ES-I3 (cell line): Measurements from ENCODE around the gene CDK2.
"Not testable (repeated sequence)": the region's sequence is repeated elsewhere in the genome, so short reads cannot be mapped to it uniquely, and the experiment has no call there.

Experiments
- H3K36me3 ChIP-seq: 2 replicates; pipeline ENCODE4 v1.6.1; 2013; ENCODE audit warnings: mild to moderate bottlenecking, low read length, control low read depth, moderate library complexity; ENCODE audit not compliant: insufficient read depth
- H3K4me1 ChIP-seq: 2 replicates; pipeline ENCODE4 v1.6.1; 2013; ENCODE audit warnings: mild to moderate bottlenecking, control low read depth, low read length; ENCODE audit not compliant: insufficient read depth
- H3K9ac ChIP-seq: 2 replicates; pipeline ENCODE4 v1.6.1; 2013; ENCODE audit warnings: low read depth, mild to moderate bottlenecking, low read length, moderate library complexity
- H3K9me3 ChIP-seq: 2 replicates; pipeline ENCODE4 v1.6.1; 2013; ENCODE audit warnings: mild to moderate bottlenecking, low read length, moderate library complexity; ENCODE audit not compliant: control insufficient read depth, insufficient read depth

The CDK2 gene

GRCh38 chr12:55966408-55967281, at the start of gene CDK2:
Gene CDK2, plus strand, starts transcription at chr12:55966830. Its CDS starts 179 bp downstream, at chr12:55967009.
- no peaks in the 10 kb centered on the region for H3K36me3 ChIP-seq
- H3K4me1 ChIP-seq = no peaks in the 10 kb centered on the region
- H3K9ac ChIP-seq = peak within 1 kb of the TSS; percentile 97

GRCh38 chr12:55919032-55919431, 47.6 kb upstream of the CDK2 start:
- not testable (repeated sequence) for H3K9me3 ChIP-seq, H3K36me3 ChIP-seq, H3K9ac ChIP-seq, H3K4me1 ChIP-seq

More at GRCh38 chr12:55966408-55967281, at the start of gene CDK2:
- H3K9me3 ChIP-seq = no peaks in the 10 kb centered on the region

GRCh38 chr12:55922126-55922525, 44.5 kb upstream of the CDK2 start:
- H3K9ac ChIP-seq = no peak overlapping the region
- H3K4me1 ChIP-seq = peaks cover 10% of the 10 kb centered on the region; the same call in 1 of the 2 replicates
- H3K9me3 ChIP-seq = no peaks in the 10 kb centered on the region
- H3K36me3 ChIP-seq = peaks cover 2% of the 10 kb centered on the region; the same call in 1 of the 2 replicates

- H3K36me3 ChIP-seq, H3K9ac ChIP-seq, H3K9me3 ChIP-seq: not testable (repeated sequence)
- peaks cover 10% of the 10 kb centered on the region; the same call in 1 of the 2 replicates for H3K4me1 ChIP-seq
Observed at GRCh38 chr12:55923648-55924047, 43.0 kb upstream of the CDK2 start.

- Histone ChIP-seq H3K9ac (no peak overlapping the region; the same call in 1 of the 2 replicates), H3K4me1 (peaks cover 23% of the 10 kb centered on the region), H3K36me3 (peaks cover 2% of the 10 kb centered on the region; the same call in 1 of the 2 replicates)
Observed at GRCh38 chr12:55925371-55925770, 41.3 kb upstream of the CDK2 start.

GRCh38 chr12:55925870-55926737, 40.5 kb upstream of the CDK2 start:
- Histone ChIP-seq H3K9me3 (no peaks in the 10 kb centered on the region), H3K4me1 (peaks cover 30% of the 10 kb centered on the region), H3K36me3 (peaks cover 2% of the 10 kb centered on the region; the same call in 1 of the 2 replicates), H3K9ac (peak overlapping the region; percentile 99)

More at GRCh38 chr12:55925371-55925770, 41.3 kb upstream of the CDK2 start:
- H3K9me3 ChIP-seq = no peaks in the 10 kb centered on the region

GRCh38 chr12:55926738-55927587, 39.7 kb upstream of the CDK2 start:
- Histone ChIP-seq H3K9ac (peak overlapping the region; percentile 99), H3K4me1 (peaks cover 32% of the 10 kb centered on the region), H3K9me3 (no peaks in the 10 kb centered on the region), H3K36me3 (peaks cover 2% of the 10 kb centered on the region; the same call in 1 of the 2 replicates)

- Histone ChIP-seq H3K36me3 (no peaks in the 10 kb centered on the region), H3K4me1 (peaks cover 37% of the 10 kb centered on the region), H3K9me3 (no peaks in the 10 kb centered on the region), H3K9ac (peak within 1 kb of the TSS; percentile 99)
Observed at GRCh38 chr12:55927588-55928502, 38.8 kb upstream of the CDK2 start, which contains the start of gene PYM1. Gene PYM1, minus strand, starts transcription at chr12:55927894. Its CDS starts 133 bp downstream, at chr12:55927761.

GRCh38 chr12:55929306-55929791, 37.3 kb upstream of the CDK2 start:
- Histone ChIP-seq H3K4me1 (peaks cover 47% of the 10 kb centered on the region), H3K9ac (no peak overlapping the region; the same call in 1 of the 2 replicates), H3K9me3 (no peaks in the 10 kb centered on the region), H3K36me3 (no peaks in the 10 kb centered on the region)

GRCh38 chr12:55930771-55931316, 35.8 kb upstream of the CDK2 start, which contains the start of gene DGKA:
Gene DGKA, plus strand, starts transcription at chr12:55931162. Its CDS starts 5,342 bp downstream, at chr12:55936504.
- H3K36me3 ChIP-seq = no peaks in the 10 kb centered on the region
- H3K9ac ChIP-seq = peak within 1 kb of the TSS; percentile 74
- no peaks in the 10 kb centered on the region for H3K9me3 ChIP-seq
- peaks cover 39% of the 10 kb centered on the region for H3K4me1 ChIP-seq

- no peaks in the 10 kb centered on the region for H3K9me3 ChIP-seq
- peaks cover 37% of the 10 kb centered on the region for H3K4me1 ChIP-seq
- no peaks in the 10 kb centered on the region for H3K36me3 ChIP-seq
- H3K9ac ChIP-seq = peak overlapping the region; percentile 48
Observed at GRCh38 chr12:55931317-55931779, 35.3 kb upstream of the CDK2 start.

- peak overlapping the region; percentile 74 for H3K9ac ChIP-seq
- peaks cover 37% of the 10 kb centered on the region for H3K4me1 ChIP-seq
- no peaks in the 10 kb centered on the region for H3K9me3 ChIP-seq
- no peaks in the 10 kb centered on the region for H3K36me3 ChIP-seq
Observed at GRCh38 chr12:55931780-55932550, 34.7 kb upstream of the CDK2 start.
